ENCODE results near the gene ZNF764. TPM values are rescaled to one million over a fixed set of nuclear protein-coding genes. Genes with fewer than 3 reads are reported as not detected.

Gene ZNF764
- total RNA-seq, 1 experiment from 2014 or later = 9.1 TPM

DNA sequence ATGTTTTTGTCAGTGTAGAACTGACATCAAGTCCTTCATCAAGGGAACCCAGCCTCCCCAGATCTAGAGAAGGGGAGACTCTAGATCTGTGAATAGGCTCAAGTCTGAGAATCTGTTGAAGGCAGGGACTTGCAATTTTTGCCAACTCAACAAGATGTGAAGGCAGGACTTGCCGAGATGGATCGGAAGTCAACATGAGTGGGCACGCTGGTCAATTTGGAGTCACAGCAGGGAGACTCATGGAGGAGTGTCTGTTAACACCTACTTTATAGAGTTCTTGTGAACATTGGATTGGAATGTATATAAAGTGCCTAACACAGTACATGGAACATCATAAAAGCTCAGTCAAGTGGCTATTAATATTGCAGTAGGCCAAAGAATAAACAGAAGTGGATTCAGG is 42.0 kb upstream of the ZNF764 start:
- ChIA-PET RAD21 (ENCODE audit: low non-redundant PET in 1 of 2, low total read pairs in 2 of 2, uncharacterized antibody in 2 of 2, unreplicated experiment in 2 of 2) (no interaction called here), POLR2A (interaction anchor here (3.4 kb wide), 1 partner anchor 10 kb away, joined by 14 read pairs; the partner anchor contains the start of gene ZNF689), CTCF (interaction anchor here (1.5 to 2.4 kb wide), 2 partner anchors 15 to 170 kb away, joined by 3 to 8 read pairs; partner anchors contain the start of gene DCTPP1)
- Histone ChIP-seq H3K27ac (ENCODE audit: low read depth, low read length) (no peak overlapping the region), H3K79me2 (ENCODE audit: insufficient read depth, low read length) (no peaks in the 10 kb centered on the region), H3K9me2 (ENCODE audit: insufficient read depth) (no peaks in the 10 kb centered on the region), H3K27me3 (ENCODE audit: insufficient read depth, low read length) (no peaks in the 10 kb centered on the region), H4K20me1 (ENCODE audit: insufficient read depth) (no peaks in the 10 kb centered on the region), H3K4me1 (ENCODE audit: control insufficient read depth in 1 of 2, insufficient read depth in 2 of 2, low read length in 2 of 2) (peaks cover 0 to 5% of the 10 kb centered on the region in 2 experiments; a peak in 3 of 4 replicates), H3K4me3 (replicated peaks in 1 of 2; ENCODE audit: low read depth in 1 of 2, low read length in 2 of 2) (no peak overlapping the region), H3K9ac (ENCODE audit: low read length) (no peak overlapping the region), H2AFZ (ENCODE audit: low read depth, low read length, poor library complexity, severe bottlenecking) (no peak overlapping the region), H3K4me2 (ENCODE audit: low read length) (no peak overlapping the region), H3K9me3 (ENCODE audit: control insufficient read depth in 1 of 2, insufficient read depth in 1 of 2, low read depth in 1 of 2, low read length in 2 of 2) (no peaks in the 10 kb centered on the region), H3K36me3 (ENCODE audit: control insufficient read depth in 1 of 2, insufficient read depth in 2 of 2, low read length in 2 of 2) (peaks cover 10 to 12% of the 10 kb centered on the region in 2 experiments; a peak in 3 of 4 replicates)
- intact Hi-C loops (cut with micrococcal nuclease) = no loop called here
- TF ChIP-seq CEBPB (IDR thresholded peaks at IDR 0.05; ENCODE audit: low read depth) = no peak
- TF ChIP-seq TCF7L2 (IDR thresholded peaks at IDR 0.05; ENCODE audit: borderline replicate concordance, extremely low read depth, insufficient read depth, insufficient read length) = no peak
- no peak for TF ChIP-seq JUND (IDR thresholded peaks at IDR 0.05)
- TF ChIP-seq ELF1 (IDR thresholded peaks at IDR 0.05; ENCODE audit: borderline replicate concordance, low read depth) = no peak
- TF ChIP-seq CTCF (IDR thresholded peaks at IDR 0.05 in 2 of 3, conservative IDR thresholded peaks at IDR 0.05 in 1 of 3; ENCODE audit: borderline replicate concordance in 1 of 3, insufficient read depth in 1 of 3, low read depth in 2 of 3, low read length in 2 of 3) = no peak
- TF ChIP-seq REST (IDR thresholded peaks at IDR 0.05; ENCODE audit: low read depth) = no peak
- no peak for TF ChIP-seq RAD21 (IDR thresholded peaks at IDR 0.05; ENCODE audit: low read depth)
- TF ChIP-seq POLR2AphosphoS5 (IDR thresholded peaks at IDR 0.05; ENCODE audit: low read depth, low read length) = no peak
- TF ChIP-seq POLR2A (IDR thresholded peaks at IDR 0.05; ENCODE audit: borderline replicate concordance, extremely low read depth, insufficient read depth, insufficient read length) = no peak
- ATAC-seq (no peak), DNase-seq (ENCODE audit: low read depth, low spot score) (no peak)
- no TSS peak for BruUV-seq (replicated peaks)

Measured in HCT116 (cell line).